Nephron (organoid): ENCODE measurements around the gene KHSRP.

Experiments
- H3K27ac Mint-ChIP-seq, 3 experiments: 2 replicates each; pipeline ENCODE4 v1.8.0; 2020; ENCODE audit warnings: mixed read lengths in 3 of 3, mild to moderate bottlenecking in 2 of 3, moderate library complexity in 1 of 3
- H3K27me3 Mint-ChIP-seq: 2 replicates; pipeline ENCODE4 v1.8.0; 2021; ENCODE audit warnings: low read depth, mild to moderate bottlenecking, moderate library complexity, mixed read lengths
- H3K36me3 Mint-ChIP-seq: 2 replicates; pipeline ENCODE4 v1.8.0; 2020; ENCODE audit warnings: low read depth, mixed read lengths
- H3K4me1 Mint-ChIP-seq: 2 replicates; pipeline ENCODE4 v1.8.0; 2020; ENCODE audit warnings: mixed read lengths
- H3K4me3 Mint-ChIP-seq, 3 experiments: 2 replicates each; pipeline ENCODE4 v1.8.0; 2020; ENCODE audit warnings: mild to moderate bottlenecking in 3 of 3, mixed read lengths in 3 of 3, moderate library complexity in 2 of 3
- H3K9me3 Mint-ChIP-seq: 2 replicates; pipeline ENCODE4 v1.8.0; 2020; ENCODE audit warnings: mixed read lengths
- CTCF ChIP-seq, 3 experiments: fragments of 200-600 bp; sonication (generic); IDR thresholded peaks; one replicate each; pipeline ENCODE4 v1.5.0; 2021; ENCODE audit warnings: antibody characterized with exemption in 3 of 3; ENCODE audit not compliant: unreplicated experiment in 3 of 3

Gene KHSRP

GRCh38 chr19:6364353-6364752, 60.3 kb downstream of the KHSRP start:
- Mint-ChIP-seq H3K9me3 (no peaks in the 10 kb centered on the region), H3K4me3 (peak overlapping the region in 2 of 3 experiments; percentile 36 to 70), H3K36me3 (peaks cover 46% of the 10 kb centered on the region), H3K27ac (no peak overlapping the region), H3K27me3 (peaks cover 3% of the 10 kb centered on the region), H3K4me1 (peaks cover 12% of the 10 kb centered on the region)
- TF ChIP-seq CTCF (IDR thresholded peaks at IDR 0.05; ENCODE audit: unreplicated experiment in 3 of 3): no peak
